OCI-LY1 (cell line): Measurements from ENCODE around the gene ASMTL.
A peak's percentile ranks its signal among the peaks of the same experiment; 100 is the strongest.

Experiments used
- H2AFZ ChIP-seq: fragments of 200-600 bp; sonication (generic), shearing (Covaris generic); 2 replicates; pipeline ENCODE4 v1.6.0; 2014; ENCODE audit warnings: antibody characterized with exemption, mild to moderate bottlenecking, low read length
- H3F3A ChIP-seq: fragments of 200-600 bp; sonication (generic), shearing (Covaris generic); 2 replicates; pipeline ENCODE4 v1.6.0; 2014; ENCODE audit warnings: mild to moderate bottlenecking, antibody characterized with exemption, low read length, moderate library complexity; ENCODE audit not compliant: insufficient read depth
- H3K27ac ChIP-seq: fragments of 200-600 bp; sonication (generic); 2 replicates; pipeline ENCODE4 v1.5.1; 2014; ENCODE audit warnings: low read length, mixed run types, mild to moderate bottlenecking, low read depth; ENCODE audit not compliant: poor library complexity, severe bottlenecking
- H3K27me3 ChIP-seq: fragments of 200-600 bp; sonication (generic); 2 replicates; pipeline ENCODE4 v1.6.0; 2014; ENCODE audit warnings: antibody characterized with exemption, mild to moderate bottlenecking, low read length, moderate library complexity; ENCODE audit not compliant: insufficient read depth
- H3K36me3 ChIP-seq: fragments of 200-600 bp; sonication (generic); 2 replicates; pipeline ENCODE4 v1.6.1; 2014; ENCODE audit warnings: mild to moderate bottlenecking, antibody characterized with exemption, low read length, moderate library complexity, mixed read lengths; ENCODE audit not compliant: insufficient read depth
- H3K4me1 ChIP-seq: fragments of 200-600 bp; sonication (generic); 2 replicates; pipeline ENCODE4 v1.5.1; 2014; ENCODE audit warnings: mild to moderate bottlenecking, low read length, moderate library complexity; ENCODE audit not compliant: insufficient read depth, severe bottlenecking
- H3K4me2 ChIP-seq: fragments of 200-600 bp; sonication (generic), shearing (Covaris generic); 2 replicates; pipeline ENCODE4 v1.6.1; 2014; ENCODE audit warnings: low read length
- H3K4me3 ChIP-seq: fragments of 200-600 bp; sonication (generic); 2 replicates; pipeline ENCODE4 v1.5.1; 2014; ENCODE audit warnings: low read length, low read depth, mild to moderate bottlenecking, mixed read lengths; ENCODE audit not compliant: poor library complexity, severe bottlenecking
- H3K79me2 ChIP-seq: fragments of 200-600 bp; shearing (Covaris generic); 2 replicates; pipeline ENCODE4 v1.6.1; 2016; ENCODE audit warnings: mixed run types, low read length, mixed read lengths; ENCODE audit not compliant: insufficient read depth
- H3K9ac ChIP-seq: fragments of 200-600 bp; sonication (generic), shearing (Covaris generic); 2 replicates; pipeline ENCODE4 v1.6.1; 2014; ENCODE audit warnings: mild to moderate bottlenecking, low read length, mixed read lengths
- H3K9me2 ChIP-seq: fragments of 200-600 bp; sonication (generic), shearing (Covaris generic); 2 replicates; pipeline ENCODE4 v1.6.1; 2014; ENCODE audit warnings: low read depth, mild to moderate bottlenecking, low read length, mixed read lengths
- H3K9me3 ChIP-seq: fragments of 200-600 bp; shearing (Covaris generic); 2 replicates; pipeline ENCODE4 v1.6.1; 2014; ENCODE audit warnings: low read length, mixed read lengths
- H4K20me1 ChIP-seq: fragments of 200-600 bp; sonication (generic), shearing (Covaris generic); 2 replicates; pipeline ENCODE4 v1.6.0; 2016; ENCODE audit warnings: mild to moderate bottlenecking, low read length; ENCODE audit not compliant: insufficient read depth
- CTCF ChIP-seq: fragments of 200-600 bp; sonication (generic), shearing (Covaris generic); IDR thresholded peaks from 2 replicates; pipeline ENCODE4 v1.5.1; 2017; ENCODE audit warnings: mild to moderate bottlenecking, antibody characterized with exemption, low read length, moderate library complexity, mixed read lengths
- EZH2 ChIP-seq: fragments of 200-600 bp; sonication (generic), shearing (Covaris generic); IDR thresholded peaks from 2 replicates; pipeline ENCODE4 v1.8.0; 2017; ENCODE audit warnings: borderline replicate concordance, mixed run types, mild to moderate bottlenecking, antibody characterized with exemption, low read length, moderate library complexity, mixed read lengths

ASMTL gene

DNA sequence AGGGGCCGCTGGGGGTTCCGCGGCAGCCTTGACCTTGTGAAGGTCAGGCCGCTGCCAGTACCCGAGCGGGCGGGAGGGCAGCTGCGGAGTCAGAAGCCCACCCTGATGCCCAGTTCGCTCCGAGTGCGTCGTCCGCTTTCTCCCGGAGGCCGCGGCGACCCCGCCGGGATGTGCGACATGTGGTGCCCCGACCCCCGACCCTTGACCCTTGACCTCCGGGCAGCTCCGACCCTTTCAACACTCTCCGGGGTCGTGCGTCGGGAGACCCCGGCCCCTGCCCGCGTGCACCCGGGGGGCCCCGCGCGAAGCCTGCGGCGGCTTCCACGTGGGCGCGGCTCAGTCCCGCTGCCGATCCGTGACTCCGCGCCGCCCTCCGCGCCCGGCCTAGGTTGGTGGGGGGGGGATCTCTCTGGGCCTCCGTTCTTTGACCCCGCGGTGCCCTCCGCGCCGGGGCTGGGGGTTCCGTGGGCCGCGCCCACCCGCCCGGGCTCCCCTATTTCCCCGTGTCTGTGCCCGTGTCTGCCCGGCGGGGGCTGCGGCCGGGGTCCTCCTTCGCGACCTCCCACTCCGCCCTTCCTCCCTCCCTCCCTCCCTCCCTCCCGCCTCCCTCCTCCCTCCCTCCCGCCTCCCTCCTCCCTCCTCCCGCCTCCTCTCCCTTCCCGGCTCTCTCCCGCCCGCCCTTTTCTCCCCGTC is 60.2 kb downstream of the ASMTL start:
- no peaks in the 10 kb centered on the region for H3K9me2 ChIP-seq
- H3K27me3 ChIP-seq: no peaks in the 10 kb centered on the region
- H4K20me1 ChIP-seq: no peaks in the 10 kb centered on the region
- H3K9ac ChIP-seq: peak overlapping the region; percentile 95
- no peaks in the 10 kb centered on the region for H3K9me3 ChIP-seq
- H3K4me3 ChIP-seq: peak overlapping the region; percentile 98
- TF ChIP-seq EZH2 (no peak), CTCF (no peak)
- peaks cover 73% of the 10 kb centered on the region for H3K36me3 ChIP-seq
- H3K27ac ChIP-seq: peak overlapping the region; percentile 77
- H3F3A ChIP-seq: no peaks in the 10 kb centered on the region
- no peak overlapping the region for H2AFZ ChIP-seq
- H3K79me2 ChIP-seq: peaks cover 32% of the 10 kb centered on the region
- peak overlapping the region; percentile 82 for H3K4me2 ChIP-seq
- peaks cover 38% of the 10 kb centered on the region for H3K4me1 ChIP-seq

GRCh38 chrX:1391707-1392375 is 60.9 kb downstream of the ASMTL start, which contains the start of gene SLC25A6:
Gene SLC25A6 (minus strand): TSS chrX:1392113. CDS start chrX:1392009, 104 bp downstream.
- H3K9me2 ChIP-seq: no peaks in the 10 kb centered on the region
- peak within 1 kb of the TSS; percentile 98 for H3K9ac ChIP-seq
- no peak within 1 kb of the TSS for H2AFZ ChIP-seq
- H3K9me3 ChIP-seq: no peaks in the 10 kb centered on the region
- no peaks in the 10 kb centered on the region for H3K27me3 ChIP-seq
- peak within 1 kb of the TSS; percentile 93 for H3K4me2 ChIP-seq
- peak within 1 kb of the TSS; percentile 85 for H3K27ac ChIP-seq
- peaks cover 38% of the 10 kb centered on the region for H3K4me1 ChIP-seq
- H3K79me2 ChIP-seq: peaks cover 32% of the 10 kb centered on the region
- H3K36me3 ChIP-seq: peaks cover 73% of the 10 kb centered on the region
- no peaks in the 10 kb centered on the region for H3F3A ChIP-seq
- no peaks in the 10 kb centered on the region for H4K20me1 ChIP-seq
- TF ChIP-seq EZH2 (no peak), CTCF (no peak)
- H3K4me3 ChIP-seq: peak within 1 kb of the TSS; percentile 98

DNA sequence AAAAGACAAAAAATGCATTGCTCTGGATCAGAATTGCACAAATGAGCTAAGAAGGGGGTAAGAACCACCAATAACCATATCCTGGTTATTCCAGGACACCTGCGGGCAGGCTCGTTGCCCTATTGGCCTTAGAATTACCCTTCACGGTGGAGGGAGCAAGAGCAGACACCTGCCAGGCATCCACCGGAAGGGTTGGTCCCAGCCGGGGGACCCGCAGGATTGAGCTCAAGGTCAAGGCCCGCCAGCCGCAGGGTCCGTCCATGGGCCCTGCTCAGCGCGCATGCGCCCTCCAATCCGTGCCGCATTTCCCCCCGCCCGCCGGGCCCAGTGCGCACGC is 61.4 kb downstream of the ASMTL start:
- Histone ChIP-seq H3K4me1 (peaks cover 38% of the 10 kb centered on the region), H3F3A (no peaks in the 10 kb centered on the region), H3K9me2 (no peaks in the 10 kb centered on the region), H3K9ac (peak overlapping the region; percentile 98), H3K79me2 (peaks cover 32% of the 10 kb centered on the region), H3K4me3 (peak overlapping the region; percentile 98), H3K27ac (peak overlapping the region; percentile 43), H4K20me1 (no peaks in the 10 kb centered on the region), H3K4me2 (peak overlapping the region; percentile 93), H2AFZ (no peak overlapping the region), H3K9me3 (no peaks in the 10 kb centered on the region), H3K27me3 (no peaks in the 10 kb centered on the region), H3K36me3 (peaks cover 73% of the 10 kb centered on the region)
- TF ChIP-seq CTCF: no peak
- no peak for TF ChIP-seq EZH2
